Endothelial cell (in vitro differentiated cells): Measurements from ENCODE around the gene CLDN7. TPM values are rescaled to one million over a fixed set of nuclear protein-coding genes. Genes with fewer than 3 reads are reported as not detected.
A peak's percentile ranks its signal among the peaks of the same experiment; 100 is the strongest.

Source experiments
- DNase-seq: peaks from one replicate; pipeline ENCODE4 v3.0.0; 2021; ENCODE audit warnings: low spot score
- H3K27ac Mint-ChIP-seq: one replicate; pipeline ENCODE4 v1.8.0; 2021; ENCODE audit warnings: mixed read lengths, inconsistent platforms; ENCODE audit not compliant: unreplicated experiment
- H3K27me3 Mint-ChIP-seq: one replicate; pipeline ENCODE4 v1.8.0; 2021; ENCODE audit warnings: mild to moderate bottlenecking, moderate library complexity, mixed read lengths, inconsistent platforms; ENCODE audit not compliant: unreplicated experiment
- H3K36me3 Mint-ChIP-seq: one replicate; pipeline ENCODE4 v1.8.0; 2021; ENCODE audit warnings: mild to moderate bottlenecking, low read depth, mixed read lengths, inconsistent platforms; ENCODE audit not compliant: unreplicated experiment
- H3K4me1 Mint-ChIP-seq: one replicate; pipeline ENCODE4 v1.8.0; 2021; ENCODE audit warnings: mild to moderate bottlenecking, mixed read lengths, inconsistent platforms; ENCODE audit not compliant: unreplicated experiment
- H3K4me3 Mint-ChIP-seq: one replicate; pipeline ENCODE4 v1.8.0; 2021; ENCODE audit warnings: mild to moderate bottlenecking, mixed read lengths, inconsistent platforms; ENCODE audit not compliant: unreplicated experiment
- H3K9me3 Mint-ChIP-seq: one replicate; pipeline ENCODE4 v1.8.0; 2021; ENCODE audit warnings: mixed read lengths, inconsistent platforms; ENCODE audit not compliant: unreplicated experiment
- CTCF ChIP-seq: fragments of 200-600 bp; sonication (generic); IDR thresholded peaks from one replicate; pipeline ENCODE4 v1.5.0; 2021; ENCODE audit warnings: antibody characterized with exemption; ENCODE audit not compliant: unreplicated experiment
- total RNA-seq: library from RNA; stranded (reverse); fragmentation: NEBNext Ultra II Directional; extraction: Animal tissue kit (Norgen Biotek cat#: 25700); gene quantifications from one replicate; pipeline ENCODE4 v1.2.1, GENCODE V29; 2021; ENCODE audit not compliant: unreplicated experiment

CLDN7 gene
- total RNA-seq, 1 donor from 2014 or later = 65.7 TPM

- no peak for DNase-seq
Measured at GRCh38 chr17:7266784-7267183, 4.5 kb upstream of the CLDN7 start.

GRCh38 chr17:7263801-7264078 lies 1.5 kb upstream of the CLDN7 start:
- Mint-ChIP-seq H3K27ac (peak overlapping the region; percentile 80), H3K27me3 (peaks cover 9% of the 10 kb centered on the region), H3K4me1 (peaks cover 20% of the 10 kb centered on the region), H3K4me3 (peak overlapping the region; percentile 96), H3K36me3 (peaks cover 6% of the 10 kb centered on the region), H3K9me3 (no peaks in the 10 kb centered on the region)
- DNase-seq = no peak
- no peak for TF ChIP-seq CTCF

More at GRCh38 chr17:7266784-7267183, 4.5 kb upstream of the CLDN7 start:
- no peak for TF ChIP-seq CTCF
- peaks cover 19% of the 10 kb centered on the region for H3K4me1 Mint-ChIP-seq
- H3K27me3 Mint-ChIP-seq = peaks cover 12% of the 10 kb centered on the region
- no peaks in the 10 kb centered on the region for H3K9me3 Mint-ChIP-seq
- no peaks in the 10 kb centered on the region for H3K36me3 Mint-ChIP-seq
- no peak overlapping the region for H3K27ac Mint-ChIP-seq
- H3K4me3 Mint-ChIP-seq = no peak overlapping the region

GRCh38 chr17:7262935-7263800 lies 890 bp upstream of the CLDN7 start:
- peak; percentile 55 for DNase-seq
- Mint-ChIP-seq H3K9me3 (no peaks in the 10 kb centered on the region), H3K4me3 (peak overlapping the region; percentile 96), H3K4me1 (peaks cover 20% of the 10 kb centered on the region), H3K36me3 (peaks cover 6% of the 10 kb centered on the region), H3K27me3 (peaks cover 9% of the 10 kb centered on the region), H3K27ac (peak overlapping the region; percentile 80)
- no peak for TF ChIP-seq CTCF

- H3K36me3 Mint-ChIP-seq = peaks cover 9% of the 10 kb centered on the region
- peaks cover 17% of the 10 kb centered on the region for H3K4me1 Mint-ChIP-seq
- peak; percentile 26 for DNase-seq
- TF ChIP-seq CTCF = no peak
- H3K4me3 Mint-ChIP-seq = peak overlapping the region; percentile 93
- H3K27me3 Mint-ChIP-seq = peaks cover 9% of the 10 kb centered on the region
- no peaks in the 10 kb centered on the region for H3K9me3 Mint-ChIP-seq
- peak overlapping the region; percentile 77 for H3K27ac Mint-ChIP-seq
Measured at GRCh38 chr17:7261379-7262191, 693 bp downstream of the CLDN7 start.
